Motor neuron (in vitro differentiated cells): ENCODE data around the gene ISG15. TPM values are rescaled to one million over a fixed set of nuclear protein-coding genes. Genes with fewer than 3 reads are reported as not detected.
"Not testable (repeated sequence)": the region's sequence is repeated elsewhere in the genome, so short reads cannot be mapped to it uniquely, and the experiment has no call there.

Experiments
- ATAC-seq, 8 experiments: fragments of 200-7000 bp; cut with Tn5 transposase; replicated peaks in 6 of 8; 2 replicates each; pipeline ENCODE4 v1.8.0; 2021; ENCODE audit warnings: mild to moderate bottlenecking in 8 of 8, moderate library complexity in 8 of 8
- H3K27ac ChIP-seq, 2 donors: fragments of 250-450 bp; sonication (Bioruptor Pico); 2 replicates each; pipeline ENCODE4 v1.9.0; 2021; ENCODE audit warnings: antibody characterized with exemption in 2 of 2, mild to moderate bottlenecking in 2 of 2, moderate library complexity in 1 of 2
- H3K4me1 ChIP-seq, 2 donors: fragments of 250-450 bp; sonication (Bioruptor Pico); replicated peaks in 1 of 2; 2 replicates each; pipeline ENCODE4 v1.6.1; 2021; ENCODE audit warnings: antibody characterized with exemption in 2 of 2, mild to moderate bottlenecking in 2 of 2, moderate library complexity in 1 of 2
- H3K4me3 ChIP-seq, 5 donors: fragments of 250-450 bp; sonication (Bioruptor Pico); 2 replicates each; pipeline ENCODE4 v1.9.0; 2021; ENCODE audit warnings: antibody characterized with exemption in 5 of 5, mild to moderate bottlenecking in 5 of 5, moderate library complexity in 4 of 5
- WGBS, 10 experiments: fragments of 450-650 bp; shearing (Covaris generic); methylation state at CpG; one replicate each; pipeline ENCODE4 v1.0.0; 2022; 5-methylcytosine and 5-hydroxymethylcytosine counted together
- in situ Hi-C, 9 experiments: fragments of 400-800 bp; cut with MboI; loops; one replicate each; pipeline ENCODE4 v1.15.0; 2021; ENCODE audit warnings: low sequenced_read_pairs in 9 of 9, low pct_unique_long_range_greater_than_20kb in 2 of 9; ENCODE audit not compliant: unreplicated experiment in 9 of 9
- total RNA-seq, 8 experiments: library from RNA; unstranded; fragments of 300-600 nt; gene quantifications; 2 replicates each; pipeline versions ENCODE4 v1.2.3 to v1.2.4, GENCODE V29; 2022

ISG15 gene
- total RNA-seq, 8 experiments from 2014 or later = 18.6 to 398 (median 26.2) TPM

DNA sequence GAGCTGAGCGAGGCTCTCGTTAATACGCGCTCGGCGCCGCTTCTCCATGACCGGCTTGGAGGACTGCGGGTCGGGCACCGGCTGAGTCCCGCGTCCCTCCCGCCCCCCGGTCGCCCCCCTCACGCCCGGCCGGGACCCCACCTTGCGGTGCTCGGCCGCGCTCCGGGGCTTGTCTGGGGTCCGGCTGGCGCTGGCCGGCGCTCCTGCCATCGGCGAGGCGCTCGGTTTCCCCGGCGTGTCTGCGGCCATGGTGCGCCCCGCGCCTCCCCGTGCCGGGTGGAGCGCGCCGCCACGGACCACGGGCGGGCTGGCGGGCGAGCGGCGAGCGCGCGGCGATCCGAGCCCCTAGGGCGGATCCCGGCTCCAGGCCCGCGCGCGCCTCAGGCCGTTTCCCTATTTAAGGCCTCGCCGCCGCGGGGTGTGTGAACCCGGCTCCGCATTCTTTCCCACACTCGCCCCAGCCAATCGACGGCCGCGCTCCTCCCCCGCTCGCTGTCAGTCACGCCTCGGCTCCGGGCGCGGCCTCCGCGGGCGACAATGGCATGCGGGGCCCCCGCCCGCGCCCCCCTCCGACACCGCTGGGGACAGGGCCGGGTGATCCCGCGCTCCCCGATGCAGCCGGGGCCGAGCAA is 13.5 kb upstream of the ISG15 start, which contains the start of gene HES4:
HES4 (minus strand) TSS at position 373 of the 632 bp plus-strand sequence; CDS start at position 249, 124 bp downstream.
- Histone ChIP-seq H3K4me3 (peak within 1 kb of the TSS; percentile 52 to 99 (median 55)), H3K27ac (peak within 1 kb of the TSS; percentile 96 to 98), H3K4me1 (peaks cover 29 to 43% of the 10 kb centered on the region in 2 donors)
- ATAC-seq = peak; percentile 52 to 73 (median 62)
- no CpG with 5 or more reads among the region's 95 CpGs for WGBS, 10 experiments
- in situ Hi-C loops = loop anchor here in 2 of 9 experiments (25.0 kb wide), 1 partner anchor 262 kb away; the partner anchor contains the start of gene UBE2J2 (in 2 of the 2)

DNA sequence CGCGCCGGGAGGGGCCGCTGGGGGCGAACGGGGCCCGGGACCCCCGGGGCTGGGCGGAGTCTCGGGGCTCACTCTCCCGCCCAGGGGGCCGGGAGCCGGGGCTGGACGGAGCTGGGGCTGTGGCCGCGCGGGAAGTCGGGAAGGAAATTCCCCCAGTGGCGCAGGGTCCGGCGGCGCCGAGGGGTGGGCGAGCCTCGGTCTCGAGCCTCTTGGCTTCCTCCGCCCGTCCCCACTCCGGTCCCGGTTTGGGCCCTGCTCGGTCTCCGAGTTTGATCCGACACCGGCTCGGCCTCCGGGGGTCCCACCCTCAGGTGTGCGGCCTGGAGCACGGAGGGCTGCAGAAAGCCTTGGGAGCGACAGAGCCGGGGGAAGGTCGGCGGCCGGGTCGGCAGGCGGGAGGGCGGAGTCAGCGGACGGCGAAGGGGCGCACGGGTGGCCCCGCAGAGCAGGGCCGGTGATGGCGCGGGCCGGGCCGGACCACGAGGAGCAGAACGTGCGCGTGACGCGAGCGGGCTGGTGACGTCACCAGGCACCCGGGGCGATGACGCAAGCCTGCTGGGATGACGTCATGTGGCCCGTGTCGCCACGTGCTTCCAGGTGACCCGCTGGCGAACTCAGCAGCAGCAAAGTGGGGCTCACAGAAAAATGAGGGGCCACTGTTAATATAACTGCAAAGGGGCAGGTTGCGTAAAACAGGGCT is 12.8 kb upstream of the ISG15 start:
- WGBS, 10 experiments = 0 to 5% (median 2%) methylated on average over 5 to 26 of the region's 75 CpGs; no CpG with 5 or more reads in 6 of the 10 experiments
- peak; percentile 17 to 66 (median 57) for ATAC-seq
- in situ Hi-C loops = loop anchor here in 2 of 9 experiments (25.0 kb wide), 1 partner anchor 262 kb away; the partner anchor contains the start of gene UBE2J2 (in 2 of the 2)
- Histone ChIP-seq H3K27ac (peak overlapping the region; percentile 96 to 98), H3K4me1 (peaks cover 35 to 43% of the 10 kb centered on the region in 2 donors), H3K4me3 (peak overlapping the region; percentile 52 to 99 (median 55))

DNA sequence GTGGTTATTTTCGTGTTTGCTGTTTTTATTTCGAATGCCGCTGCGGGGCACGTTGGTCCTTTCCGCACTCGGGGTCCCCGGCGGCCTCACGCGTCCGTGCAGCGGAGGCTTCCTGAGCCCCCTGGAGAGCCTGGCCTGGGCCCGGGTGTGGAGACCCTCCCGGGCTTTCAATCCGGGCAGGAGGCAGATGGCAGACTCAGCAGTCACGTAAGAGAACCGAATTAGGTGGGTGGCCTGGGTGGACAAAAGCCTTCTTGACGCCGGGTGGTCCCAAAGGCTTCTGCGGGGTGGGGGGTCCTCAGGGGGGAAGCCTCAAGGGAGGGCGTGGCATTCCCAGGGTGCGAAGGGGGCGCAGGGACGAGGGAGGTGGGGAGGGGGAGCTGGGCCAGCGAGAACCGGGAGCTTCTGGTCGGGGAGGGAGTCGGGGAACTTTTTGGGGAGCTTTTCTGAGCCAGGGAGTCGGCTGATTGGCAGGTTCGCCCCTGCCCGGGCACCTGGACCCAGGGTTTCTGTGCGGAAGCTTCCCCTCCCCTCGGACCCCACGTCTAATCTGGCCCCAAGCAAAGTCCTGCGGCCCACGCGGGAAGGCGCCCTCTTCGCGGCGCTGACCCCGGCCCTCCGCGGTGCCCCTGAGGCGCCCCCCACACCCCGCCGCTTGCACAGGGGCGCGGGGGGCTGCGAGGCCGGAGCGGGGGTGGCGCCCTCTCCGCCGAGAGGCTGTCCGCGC is 12.1 kb upstream of the ISG15 start:
- in situ Hi-C loops = loop anchor here in 2 of 9 experiments (25.0 kb wide), 1 partner anchor 261 kb away; the partner anchor contains the start of gene UBE2J2 (in 2 of the 2)
- peaks cover 37 to 45% of the 10 kb centered on the region in 2 donors for H3K4me1 ChIP-seq
- 0 to 1% (median 0%) methylated on average over 1 to 13 of the region's 58 CpGs; no CpG with 5 or more reads in 6 of the 10 experiments for WGBS, 10 experiments
- H3K4me3 ChIP-seq = peak overlapping the region; percentile 52 to 99 (median 55)
- peak in 2 of 8 experiments; percentile 0 for ATAC-seq
- peak overlapping the region; percentile 96 to 98 for H3K27ac ChIP-seq

DNA sequence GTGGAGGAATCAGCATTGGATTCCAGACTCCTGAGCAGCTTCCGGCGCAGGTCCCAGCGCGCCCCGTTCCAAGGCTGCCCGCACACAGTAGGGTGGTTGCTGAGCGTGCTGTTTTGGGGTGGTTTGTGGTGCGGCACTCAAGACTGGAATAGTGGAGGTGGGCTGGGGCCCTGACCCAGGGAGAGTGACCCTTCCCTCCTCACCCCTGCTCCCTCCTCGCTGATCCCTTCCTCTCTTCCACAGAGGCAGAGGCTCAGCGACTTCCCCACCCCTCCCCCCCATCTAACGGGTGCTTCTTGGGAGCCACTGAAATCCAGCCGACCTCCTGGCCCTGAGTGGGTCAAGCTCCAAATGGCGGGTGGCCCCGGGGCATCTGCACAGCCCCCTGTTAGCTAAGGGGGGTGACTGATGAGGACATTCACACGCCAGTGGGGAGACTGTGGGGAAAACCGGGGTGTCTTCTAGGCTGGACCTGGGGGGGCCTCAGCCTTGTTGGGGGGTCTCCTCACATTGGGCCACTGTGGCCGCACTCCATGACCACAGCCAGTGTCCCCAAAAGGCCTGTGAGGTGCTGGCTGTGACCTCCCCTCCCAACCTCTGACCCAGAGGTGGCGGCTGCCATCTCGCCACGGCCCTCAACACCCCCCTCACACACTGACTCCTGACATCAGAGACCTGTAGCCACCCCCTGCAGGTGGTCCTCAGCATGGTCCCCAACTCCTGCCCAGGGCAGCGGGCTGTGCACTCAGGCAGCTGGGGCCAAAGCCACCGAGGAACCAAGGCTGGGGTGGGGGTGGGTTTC is 9.5 kb upstream of the ISG15 start:
- in situ Hi-C loops = loop anchor here in 2 of 9 experiments (25.0 kb wide), 1 partner anchor 258 kb away; the partner anchor contains the start of gene UBE2J2 (in 2 of the 2)
- H3K27ac ChIP-seq = no peak overlapping the region
- ATAC-seq = no peak
- H3K4me3 ChIP-seq = no peak overlapping the region
- H3K4me1 ChIP-seq = peaks cover 31 to 34% of the 10 kb centered on the region in 2 donors
- 20 to 100% (median 80%) methylated on average over 1 to 9 of the region's 22 CpGs; no CpG with 5 or more reads in 5 of the 10 experiments for WGBS, 10 experiments

DNA sequence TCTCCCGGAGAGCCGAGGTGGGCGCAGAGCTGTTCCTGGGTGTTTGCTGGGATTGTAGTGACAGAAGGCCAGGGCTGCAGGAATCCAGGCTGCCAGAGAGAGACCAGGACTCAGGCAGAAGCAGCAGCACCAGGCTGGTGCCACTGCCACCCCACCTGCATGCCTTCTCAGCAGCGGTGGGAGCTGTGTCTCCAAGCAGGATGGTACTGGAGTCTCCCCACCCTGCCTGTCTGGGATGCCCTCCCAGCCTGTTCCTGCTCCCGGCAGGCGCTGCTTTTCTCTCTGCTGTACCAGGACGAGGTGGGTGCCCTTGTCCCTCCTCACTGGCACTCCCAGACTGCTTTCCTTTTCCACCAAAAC is 8.9 kb upstream of the ISG15 start:
- Histone ChIP-seq H3K27ac (peak overlapping the region; percentile 56 to 70), H3K4me3 (no peak overlapping the region), H3K4me1 (peaks cover 31 to 34% of the 10 kb centered on the region in 2 donors)
- ATAC-seq = no peak
- in situ Hi-C loops = loop anchor here in 2 of 9 experiments (25.0 kb wide), 1 partner anchor 258 kb away; the partner anchor contains the start of gene UBE2J2 (in 2 of the 2)
- 25 to 83% (median 59%) methylated on average over 1 to 6 of the region's 7 CpGs; no CpG with 5 or more reads in 6 of the 10 experiments for WGBS, 10 experiments

DNA sequence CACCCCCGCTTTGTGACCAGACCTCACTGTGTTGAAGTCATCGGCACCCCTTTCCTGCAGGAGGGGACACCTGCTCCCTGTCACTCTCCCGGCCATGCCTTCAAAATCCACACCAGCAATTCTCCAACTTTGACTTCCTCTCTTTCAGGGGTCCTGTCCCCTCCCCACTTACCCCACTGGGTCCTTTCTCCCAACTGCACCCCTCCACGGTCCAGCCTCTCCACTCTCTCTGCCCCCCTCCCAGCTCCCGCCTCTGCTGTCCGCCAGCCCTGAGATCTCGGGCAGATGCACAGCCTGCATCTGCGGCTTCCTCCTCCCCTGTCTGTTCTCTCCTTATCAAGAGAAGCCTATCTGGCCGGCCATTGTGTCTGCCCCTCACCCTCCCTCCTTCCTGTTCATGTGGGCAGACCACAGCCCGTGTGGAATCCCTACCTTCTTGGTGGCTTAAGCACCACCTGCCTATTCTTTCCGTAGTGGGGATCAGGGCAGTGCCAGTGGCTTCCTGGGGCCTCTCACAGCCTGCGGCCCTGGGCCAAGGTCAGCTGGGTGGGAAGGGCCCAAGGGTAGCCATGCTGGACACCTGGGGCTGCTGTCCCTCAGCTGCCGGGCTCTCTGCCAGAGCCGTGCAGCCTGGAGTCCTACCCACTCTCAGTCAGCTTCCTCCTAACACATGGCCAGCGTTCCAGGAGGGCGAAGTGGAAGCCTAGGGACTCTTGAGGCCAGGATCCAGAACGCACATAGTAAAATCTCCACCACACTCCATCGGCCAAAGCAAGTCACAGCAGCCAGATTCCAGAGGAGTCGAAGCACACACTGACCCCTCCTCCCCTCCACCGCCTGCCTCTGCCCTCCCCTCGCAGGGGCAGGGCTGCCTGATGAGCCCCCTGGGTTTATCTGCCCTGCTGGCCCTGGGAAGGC is 8.3 kb upstream of the ISG15 start:
- 0 to 75% (median 22%) methylated on average over 2 to 8 of the region's 21 CpGs; no CpG with 5 or more reads in 3 of the 10 experiments for WGBS, 10 experiments
- ATAC-seq = peak; percentile 2 to 23 (median 10)
- H3K4me1 ChIP-seq = peaks cover 31 to 34% of the 10 kb centered on the region in 2 donors
- H3K27ac ChIP-seq = peak overlapping the region; percentile 56 to 70
- H3K4me3 ChIP-seq = no peak overlapping the region
- in situ Hi-C loops = loop anchor here in 2 of 9 experiments (25.0 kb wide), 1 partner anchor 257 kb away; the partner anchor contains the start of gene UBE2J2 (in 2 of the 2)

DNA sequence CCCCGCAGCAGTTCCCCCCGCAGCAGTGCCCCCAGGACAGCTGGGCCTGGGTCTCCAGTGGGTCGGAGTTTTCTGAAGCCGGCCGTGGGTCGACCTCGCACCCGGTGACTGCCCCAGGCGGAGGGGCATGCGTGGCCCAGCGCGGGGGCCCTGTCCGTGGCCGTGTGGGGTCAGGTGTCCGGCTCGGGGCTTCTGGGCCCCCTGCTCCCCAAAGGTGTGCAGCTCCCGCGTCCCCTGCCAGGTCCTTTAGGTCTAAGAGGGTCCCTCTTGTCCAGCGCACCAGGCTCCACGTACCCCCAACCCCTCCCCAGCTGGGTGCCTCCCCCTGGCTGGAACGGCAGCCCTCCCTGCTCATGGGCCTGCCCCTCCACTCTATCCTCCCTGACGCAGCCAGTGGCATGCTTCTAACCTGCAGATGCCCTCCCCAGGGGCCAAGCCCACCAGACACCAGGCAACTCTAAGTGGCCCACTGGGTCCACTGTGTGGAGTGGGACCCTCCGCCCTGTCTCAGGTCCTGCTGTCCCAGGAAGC is 7.5 kb upstream of the ISG15 start:
- in situ Hi-C loops = loop anchor here in 2 of 9 experiments (25.0 kb wide), 1 partner anchor 256 kb away; the partner anchor contains the start of gene UBE2J2 (in 2 of the 2)
- no peak overlapping the region for H3K4me3 ChIP-seq
- WGBS, 10 experiments = no CpG with 5 or more reads among the region's 23 CpGs
- peak in 1 of 8 experiments; percentile 0 for ATAC-seq
- peaks cover 31 to 34% of the 10 kb centered on the region in 2 donors for H3K4me1 ChIP-seq
- H3K27ac ChIP-seq = peak overlapping the region; percentile 56 to 70

DNA sequence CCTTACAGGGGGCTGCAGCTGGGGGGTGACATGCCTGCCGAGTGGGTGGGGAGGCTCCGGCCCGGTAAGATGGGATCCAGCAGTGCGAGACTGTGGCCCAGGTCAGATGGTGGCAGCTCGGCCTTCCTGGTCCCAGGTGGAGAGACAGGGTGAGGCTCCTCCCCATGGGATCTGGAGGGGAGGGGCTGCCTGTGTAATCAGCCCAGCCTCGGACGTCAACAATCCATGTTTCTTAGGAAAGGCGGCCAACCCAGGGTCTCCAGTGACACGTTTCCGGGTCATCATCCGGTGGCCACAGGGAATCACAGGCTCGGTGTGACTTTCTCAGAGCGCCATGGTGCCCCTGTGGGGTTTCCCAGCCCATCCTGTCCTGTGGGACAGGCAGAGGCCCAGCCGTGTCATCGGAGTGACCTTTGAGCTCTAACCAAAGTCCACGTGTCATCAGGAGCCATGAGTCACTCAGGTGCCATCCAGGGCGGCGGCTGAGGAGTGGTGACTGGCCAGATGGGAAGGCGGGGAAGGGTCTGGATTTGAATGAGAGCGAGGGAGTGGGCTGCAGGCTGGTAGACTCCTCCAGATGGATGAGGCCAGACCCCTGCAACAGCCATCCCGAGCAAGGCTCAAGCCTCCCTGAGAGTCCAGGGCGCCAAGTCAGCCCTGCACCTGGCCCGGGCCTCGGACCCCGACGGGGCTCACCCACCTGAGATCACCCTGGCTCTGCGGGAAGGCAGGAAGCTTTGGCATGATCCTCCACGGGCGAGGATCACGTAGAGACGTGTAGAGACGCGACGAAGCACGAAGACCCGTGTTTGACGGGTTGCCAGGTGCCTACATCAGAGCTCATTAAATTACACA is 6.8 kb upstream of the ISG15 start:
- Histone ChIP-seq H3K4me1 (peaks cover 31 to 34% of the 10 kb centered on the region in 2 donors), H3K4me3 (no peak overlapping the region), H3K27ac (peak overlapping the region; percentile 56 to 70)
- ATAC-seq = peak in 5 of 8 experiments; percentile 6 to 45 (median 29)
- in situ Hi-C loops = loop anchor here in 2 of 9 experiments (25.0 kb wide), 1 partner anchor 256 kb away; the partner anchor contains the start of gene UBE2J2 (in 2 of the 2)
- WGBS, 10 experiments = 55 to 85% (median 75%) methylated on average over 4 to 24 of the region's 37 CpGs; no CpG with 5 or more reads in 4 of the 10 experiments

DNA sequence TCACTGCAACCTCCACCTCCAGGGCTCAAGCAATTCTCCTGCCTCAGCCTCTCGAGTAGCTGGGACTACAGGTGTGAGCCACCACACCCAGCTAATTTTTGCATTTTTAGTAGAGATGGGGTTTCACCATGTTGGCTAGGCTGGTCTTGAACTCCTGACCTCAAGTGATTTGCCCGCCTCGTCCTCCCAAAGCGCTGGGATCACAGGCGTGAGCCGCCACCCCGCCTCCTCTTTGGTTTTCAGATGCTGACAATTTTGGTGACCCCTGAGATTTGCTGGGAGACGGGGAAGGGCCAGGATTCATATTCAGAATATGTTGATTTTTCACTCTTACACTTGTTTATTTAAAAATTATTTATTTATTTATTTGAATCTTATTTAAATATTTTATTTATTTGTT is 3.2 kb upstream of the ISG15 start:
- not testable (repeated sequence) for H3K27ac ChIP-seq, ATAC-seq, H3K4me3 ChIP-seq
- in situ Hi-C loops = loop anchor here in 2 of 9 experiments (25.0 kb wide), 1 partner anchor 252 kb away; the partner anchor contains the start of gene UBE2J2 (in 2 of the 2)
- WGBS, 10 experiments = 0 to 100% (median 91%) methylated on average over 1 to 7 of the region's 8 CpGs; no CpG with 5 or more reads in 1 of the 10 experiments
- peaks cover 34 to 36% of the 10 kb centered on the region in 2 donors for H3K4me1 ChIP-seq
